OCI-LY3 (cell line): ENCODE data around the gene PDXK.

Experiments
- H2AFZ ChIP-seq: fragments of 200-600, 300-600 bp; shearing (Covaris generic); 2 replicates; pipeline ENCODE4 v1.6.0; 2014; ENCODE audit warnings: antibody characterized with exemption, low read depth, low read length
- H3K27ac ChIP-seq: fragments of 200-600, 300-600 bp; sonication (generic); 2 replicates; pipeline ENCODE4 v1.5.1; 2014; ENCODE audit warnings: mild to moderate bottlenecking, low read length, moderate library complexity, mixed read lengths
- H3K27me3 ChIP-seq: fragments of 200-600, 300-600 bp; sonication (generic); 2 replicates; pipeline ENCODE4 v1.6.1; 2014; ENCODE audit warnings: low read depth, low read length, mixed read lengths
- H3K36me3 ChIP-seq: fragments of 200-600, 300-600 bp; sonication (generic); replicated peaks from 2 replicates; pipeline ENCODE3; 2014; ENCODE audit warnings: low read depth, low read length, mixed read lengths
- H3K4me1 ChIP-seq: fragments of 300-600, 200-600 bp; sonication (generic); 2 replicates; pipeline ENCODE4 v1.6.1; 2014; ENCODE audit warnings: low read length, mixed read lengths
- H3K4me2 ChIP-seq: fragments of 200-600, 300-600 bp; sonication (generic); 2 replicates; pipeline ENCODE4 v1.6.1; 2014; ENCODE audit warnings: low read length, mixed read lengths
- H3K4me3 ChIP-seq: fragments of 300-600, 200-600 bp; sonication (generic); 2 replicates; pipeline ENCODE4 v1.5.1; 2014; ENCODE audit warnings: antibody characterized with exemption, mild to moderate bottlenecking, low read length, moderate library complexity
- H3K79me2 ChIP-seq: fragments of 300-600, 200-600 bp; shearing (Covaris generic); 2 replicates; pipeline ENCODE4 v1.6.1; 2014; ENCODE audit warnings: mild to moderate bottlenecking, low read length, mixed read lengths
- H3K9ac ChIP-seq: fragments of 300-600, 200-600 bp; shearing (Covaris generic); 2 replicates; pipeline ENCODE4 v1.6.0; 2014; ENCODE audit warnings: mild to moderate bottlenecking, low read length, moderate library complexity
- H3K9me3 ChIP-seq: fragments of 200-600, 300-600 bp; shearing (Covaris generic); 2 replicates; pipeline ENCODE4 v1.6.1; 2014; ENCODE audit warnings: low read length, mixed read lengths; ENCODE audit not compliant: insufficient read depth
- H4K20me1 ChIP-seq: fragments of 200-600, 300-600 bp; sonication (generic); 2 replicates; pipeline ENCODE4 v1.6.1; 2016; ENCODE audit warnings: low read length, mixed read lengths; ENCODE audit not compliant: insufficient read depth
- EZH2phosphoT487 ChIP-seq: fragments of 200-600 bp; shearing (Covaris generic); IDR thresholded peaks from 2 replicates; pipeline ENCODE4 v1.6.1; 2018; ENCODE audit warnings: antibody characterized with exemption, mixed run types, low read depth
- TF ChIP-seq, protein P1 (sequence below): fragments of 200-600, 300-600 bp; sonication (generic); IDR thresholded peaks from 2 replicates; pipeline ENCODE4 v1.5.1; 2014; ENCODE audit warnings: antibody characterized with exemption, low read length, low read depth

PDXK gene

DNA sequence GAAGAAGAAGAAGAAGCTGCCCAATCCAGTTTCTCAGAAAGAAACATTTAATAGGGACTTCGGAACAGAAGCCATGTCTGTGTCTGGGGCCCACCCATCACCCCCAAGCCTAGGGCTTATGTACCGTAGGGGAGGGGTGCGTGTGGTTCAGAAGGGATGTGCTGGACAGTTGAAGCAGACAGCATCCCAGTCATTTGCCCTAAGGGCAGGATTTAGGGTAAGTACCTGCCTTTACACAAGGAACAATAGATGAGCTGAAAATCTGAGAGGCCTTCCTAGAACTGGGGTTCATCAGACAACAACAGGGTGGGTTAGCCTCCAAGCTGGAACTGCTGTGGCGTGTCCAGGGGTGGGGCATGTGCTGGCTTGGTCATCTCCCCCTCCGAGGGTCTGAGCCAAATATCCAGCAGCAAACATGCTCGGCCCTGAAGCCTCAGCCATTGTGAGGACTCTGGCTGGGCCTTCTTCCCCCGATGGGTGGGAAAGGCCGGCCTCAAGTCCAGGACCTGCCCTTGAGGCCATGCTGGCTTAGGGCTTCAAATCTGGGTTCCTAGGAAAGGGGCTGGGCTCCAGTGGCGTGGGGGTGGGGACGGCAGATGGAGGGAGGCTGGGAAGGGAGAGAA, 45.1 kb downstream of the PDXK start:
- Histone ChIP-seq H3K4me1 (no peaks in the 10 kb centered on the region), H3K36me3 (no peaks in the 10 kb centered on the region), H3K79me2 (no peaks in the 10 kb centered on the region), H3K4me3 (no peak overlapping the region), H2AFZ (no peak overlapping the region), H3K9me3 (no peaks in the 10 kb centered on the region), H3K9ac (no peak overlapping the region), H3K4me2 (no peak overlapping the region), H4K20me1 (no peaks in the 10 kb centered on the region), H3K27me3 (no peaks in the 10 kb centered on the region), H3K27ac (no peak overlapping the region)
- no peak for TF ChIP-seq EZH2phosphoT487
- TF ChIP-seq, protein P1, sequence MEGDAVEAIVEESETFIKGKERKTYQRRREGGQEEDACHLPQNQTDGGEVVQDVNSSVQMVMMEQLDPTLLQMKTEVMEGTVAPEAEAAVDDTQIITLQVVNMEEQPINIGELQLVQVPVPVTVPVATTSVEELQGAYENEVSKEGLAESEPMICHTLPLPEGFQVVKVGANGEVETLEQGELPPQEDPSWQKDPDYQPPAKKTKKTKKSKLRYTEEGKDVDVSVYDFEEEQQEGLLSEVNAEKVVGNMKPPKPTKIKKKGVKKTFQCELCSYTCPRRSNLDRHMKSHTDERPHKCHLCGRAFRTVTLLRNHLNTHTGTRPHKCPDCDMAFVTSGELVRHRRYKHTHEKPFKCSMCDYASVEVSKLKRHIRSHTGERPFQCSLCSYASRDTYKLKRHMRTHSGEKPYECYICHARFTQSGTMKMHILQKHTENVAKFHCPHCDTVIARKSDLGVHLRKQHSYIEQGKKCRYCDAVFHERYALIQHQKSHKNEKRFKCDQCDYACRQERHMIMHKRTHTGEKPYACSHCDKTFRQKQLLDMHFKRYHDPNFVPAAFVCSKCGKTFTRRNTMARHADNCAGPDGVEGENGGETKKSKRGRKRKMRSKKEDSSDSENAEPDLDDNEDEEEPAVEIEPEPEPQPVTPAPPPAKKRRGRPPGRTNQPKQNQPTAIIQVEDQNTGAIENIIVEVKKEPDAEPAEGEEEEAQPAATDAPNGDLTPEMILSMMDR, result no peak

- no peaks in the 10 kb centered on the region for H3K27me3 ChIP-seq
- H3K4me2 ChIP-seq, result no peak overlapping the region
- no peaks in the 10 kb centered on the region for H4K20me1 ChIP-seq
- no peaks in the 10 kb centered on the region for H3K4me1 ChIP-seq
- no peaks in the 10 kb centered on the region for H3K36me3 ChIP-seq
- H2AFZ ChIP-seq, result no peak overlapping the region
- TF ChIP-seq, protein P1, result no peak
- TF ChIP-seq EZH2phosphoT487, result no peak
- H3K79me2 ChIP-seq, result no peaks in the 10 kb centered on the region
- H3K4me3 ChIP-seq, result no peak overlapping the region
- H3K9ac ChIP-seq, result no peak overlapping the region
- no peak overlapping the region for H3K27ac ChIP-seq
- H3K9me3 ChIP-seq, result no peaks in the 10 kb centered on the region
Measured at GRCh38 chr21:43764576-43765495, 45.9 kb downstream of the PDXK start.

GRCh38 chr21:43766734-43767497, 48.0 kb downstream of the PDXK start:
- no peaks in the 10 kb centered on the region for H3K9me3 ChIP-seq
- H4K20me1 ChIP-seq, result no peaks in the 10 kb centered on the region
- TF ChIP-seq, protein P1, result no peak
- no peak for TF ChIP-seq EZH2phosphoT487
- H3K27me3 ChIP-seq, result no peaks in the 10 kb centered on the region
- no peak overlapping the region for H2AFZ ChIP-seq
- no peak overlapping the region for H3K4me3 ChIP-seq
- H3K9ac ChIP-seq, result no peak overlapping the region
- H3K79me2 ChIP-seq, result no peaks in the 10 kb centered on the region
- no peaks in the 10 kb centered on the region for H3K36me3 ChIP-seq
- no peak overlapping the region for H3K4me2 ChIP-seq
- H3K27ac ChIP-seq, result no peak overlapping the region
- H3K4me1 ChIP-seq, result no peaks in the 10 kb centered on the region
